Ovary (tissue), 9 donors: ENCODE measurements around the gene IRF5. TPM values are rescaled to one million over a fixed set of nuclear protein-coding genes. Genes with fewer than 3 reads are reported as not detected.

Experiments used
- DNase-seq, 5 donors: peaks; one replicate each; pipeline ENCODE4 v3.0.0-alpha.2; 2019 to 2020
- H3K27ac ChIP-seq, 2 donors: fragments of 200-600 bp; one replicate each; pipeline versions ENCODE4 v1.5.1 to v1.8.0; 2019 to 2022
- H3K27me3 ChIP-seq: fragments of 200-600 bp; one replicate; pipeline ENCODE4 v1.8.0; 2022
- H3K36me3 ChIP-seq: fragments of 200-600 bp; sonication (generic); one replicate; pipeline ENCODE4 v1.5.1; 2019
- H3K4me1 ChIP-seq: one replicate; pipeline ENCODE4 v1.8.1; 2013; ENCODE audit warnings: mild to moderate bottlenecking, moderate library complexity; ENCODE audit not compliant: insufficient read depth
- H3K4me3 ChIP-seq: fragments of 200-600 bp; sonication (generic); one replicate; pipeline ENCODE4 v1.5.1; 2017
- H3K9me3 ChIP-seq, 2 donors: fragments of 200-600 bp in 1 of 2; sonication (generic) in 1 of 2; one replicate each; pipeline versions ENCODE4 v1.5.1 to v1.8.1; 2013 to 2019; ENCODE audit warnings: mild to moderate bottlenecking in 1 of 2, moderate library complexity in 1 of 2
- EP300 ChIP-seq: sonication (generic); formaldehyde crosslinking; IDR thresholded peaks from one replicate; pipeline ENCODE4 v1.6.1; 2017; ENCODE audit warnings: antibody characterized with exemption
- POLR2A ChIP-seq: fragments of 450-650 bp; IDR thresholded peaks from one replicate; pipeline ENCODE4 v1.6.1; 2017; ENCODE audit warnings: antibody characterized with exemption, mild to moderate bottlenecking, moderate library complexity
- WGBS, 3 donors: extraction: QIAGEN DNeasy Blood & Tissue Kit in 1 of 3; methylation state at CpG; one replicate each; pipeline versions ENCODE4 v1.1.5 to v1.1.7; 2013 to 2017; 5-methylcytosine and 5-hydroxymethylcytosine counted together
- intact Hi-C, 4 donors: fragments of 100-400 bp; cut with DNase I; formaldehyde crosslinking; loops; one replicate each; pipeline versions ENCODE4 v1.11.0 to v1.15.1; 2022 to 2023
- polyA plus RNA-seq, 2 donors: library from polyadenylated mRNA; stranded (reverse); fragments of 200-250 nt in 1 of 2; fragments of 350-450 nt in 1 of 2; fragmentation: Illumina TruSeq in 1 of 2; extraction: RNeasy Lipid Tissue Mini Kit (QIAGEN cat#74804) in 1 of 2; gene quantifications; one replicate each; pipeline ENCODE4 v1.2.3, GENCODE V29; 2013 to 2014
- total RNA-seq, 7 donors: library from RNA; depleted of rRNA in 2 of 7; stranded (reverse); fragments of >200 nt in 2 of 7; fragmentation: NEBNext Ultra II Directional in 3 of 7; extraction: Animal tissue kit (Norgen Biotek cat#: 25700) in 3 of 7; gene quantifications; one replicate each; pipeline versions ENCODE4 v1.1.0 to v1.2.4, GENCODE V29; 2016 to 2023
- TF ChIP-seq, protein P1 (sequence below), 3 donors: fragments of 450-650 bp in 2 of 3; fragments of 200-600 bp in 1 of 3; IDR thresholded peaks; one replicate each; pipeline versions ENCODE4 v1.5.1 to v1.8.0; 2016 to 2022; ENCODE audit warnings: antibody characterized with exemption in 3 of 3, mild to moderate bottlenecking in 1 of 3
- donor health status: DM: no; HTN: no; CAD: no; lungs with moderate emphysema.
- donor health status: DM: no; HTN: no; CAD: no.
- donor health status: Bipolar disorder and iron deficiency.
- donor health status: DM: yes; HTN: yes; CAD: no.
- donor health status: DM: no; HTN: no; CAD: no.
- donor health status: DM: yes; HTN: yes; CAD: no.

The IRF5 gene
- total and polyA plus RNA-seq, 9 donors: 2.1 to 6.5 (median 2.6) TPM

DNA sequence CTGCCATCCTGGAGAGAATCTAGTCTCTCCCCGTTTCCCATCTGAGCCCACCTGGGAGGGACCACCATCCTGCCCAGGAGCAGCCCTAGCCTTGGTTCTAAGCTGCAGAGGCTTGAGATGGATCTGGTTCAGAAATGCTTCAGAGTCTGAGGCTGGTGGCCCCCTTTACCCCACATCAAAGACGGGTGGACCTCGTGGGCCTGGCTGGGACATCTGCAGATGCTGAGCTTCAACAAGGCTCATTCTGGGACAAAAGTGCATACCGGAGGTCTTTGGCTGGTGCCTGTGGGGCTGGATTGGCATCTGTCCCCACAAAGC is 4.9 kb upstream of the IRF5 start:
- 78 to 85% (median 80%) methylated on average over 4 of the region's 4 CpGs for WGBS, 3 donors
- TF ChIP-seq, protein P1, sequence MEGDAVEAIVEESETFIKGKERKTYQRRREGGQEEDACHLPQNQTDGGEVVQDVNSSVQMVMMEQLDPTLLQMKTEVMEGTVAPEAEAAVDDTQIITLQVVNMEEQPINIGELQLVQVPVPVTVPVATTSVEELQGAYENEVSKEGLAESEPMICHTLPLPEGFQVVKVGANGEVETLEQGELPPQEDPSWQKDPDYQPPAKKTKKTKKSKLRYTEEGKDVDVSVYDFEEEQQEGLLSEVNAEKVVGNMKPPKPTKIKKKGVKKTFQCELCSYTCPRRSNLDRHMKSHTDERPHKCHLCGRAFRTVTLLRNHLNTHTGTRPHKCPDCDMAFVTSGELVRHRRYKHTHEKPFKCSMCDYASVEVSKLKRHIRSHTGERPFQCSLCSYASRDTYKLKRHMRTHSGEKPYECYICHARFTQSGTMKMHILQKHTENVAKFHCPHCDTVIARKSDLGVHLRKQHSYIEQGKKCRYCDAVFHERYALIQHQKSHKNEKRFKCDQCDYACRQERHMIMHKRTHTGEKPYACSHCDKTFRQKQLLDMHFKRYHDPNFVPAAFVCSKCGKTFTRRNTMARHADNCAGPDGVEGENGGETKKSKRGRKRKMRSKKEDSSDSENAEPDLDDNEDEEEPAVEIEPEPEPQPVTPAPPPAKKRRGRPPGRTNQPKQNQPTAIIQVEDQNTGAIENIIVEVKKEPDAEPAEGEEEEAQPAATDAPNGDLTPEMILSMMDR (IDR thresholded peaks at IDR 0.05): no peak
- TF ChIP-seq EP300: no peak
- no peak for TF ChIP-seq POLR2A
- intact Hi-C loops: no loop called here
- no peak for DNase-seq
- Histone ChIP-seq H3K9me3 (no peaks in the 10 kb centered on the region), H3K27me3 (no peaks in the 10 kb centered on the region), H3K4me3 (no peak overlapping the region), H3K27ac (no peak overlapping the region), H3K4me1 (no peaks in the 10 kb centered on the region), H3K36me3 (no peaks in the 10 kb centered on the region)

DNA sequence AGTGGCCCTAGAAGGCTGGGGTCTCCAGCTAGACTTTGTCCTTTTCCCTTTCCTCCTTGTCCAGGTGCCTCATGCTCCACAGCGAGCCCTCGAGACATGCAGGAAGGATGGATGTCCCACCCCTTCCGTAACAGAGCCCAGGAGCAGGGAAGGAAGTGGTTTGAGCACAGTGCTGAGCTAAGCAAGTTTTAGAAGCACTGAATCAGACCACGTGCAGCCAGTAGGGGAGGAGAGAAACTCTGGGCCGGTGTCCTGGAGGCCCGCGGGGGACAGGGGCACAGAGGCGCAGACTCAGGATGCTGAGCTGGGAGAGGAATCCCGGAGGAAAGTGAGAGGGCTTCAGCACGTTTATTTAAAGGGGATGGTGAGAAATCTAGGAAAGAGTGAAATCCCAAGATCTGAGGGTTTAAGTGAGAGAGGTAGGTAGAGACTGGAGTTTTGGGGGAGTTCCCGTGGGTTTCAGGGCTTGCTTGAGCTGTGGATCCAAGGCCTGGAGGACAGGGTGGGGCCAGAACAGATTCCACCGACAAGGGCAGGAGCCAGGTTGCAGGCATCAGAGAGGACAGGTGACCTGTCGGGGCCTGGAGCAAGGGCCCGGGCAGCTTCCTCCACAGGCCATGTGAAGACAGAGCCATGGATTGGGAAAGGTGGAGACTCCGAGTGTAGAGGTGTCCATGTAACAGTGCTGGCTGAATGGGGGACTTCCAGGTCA is 4.4 kb upstream of the IRF5 start:
- intact Hi-C loops: no loop called here

DNA sequence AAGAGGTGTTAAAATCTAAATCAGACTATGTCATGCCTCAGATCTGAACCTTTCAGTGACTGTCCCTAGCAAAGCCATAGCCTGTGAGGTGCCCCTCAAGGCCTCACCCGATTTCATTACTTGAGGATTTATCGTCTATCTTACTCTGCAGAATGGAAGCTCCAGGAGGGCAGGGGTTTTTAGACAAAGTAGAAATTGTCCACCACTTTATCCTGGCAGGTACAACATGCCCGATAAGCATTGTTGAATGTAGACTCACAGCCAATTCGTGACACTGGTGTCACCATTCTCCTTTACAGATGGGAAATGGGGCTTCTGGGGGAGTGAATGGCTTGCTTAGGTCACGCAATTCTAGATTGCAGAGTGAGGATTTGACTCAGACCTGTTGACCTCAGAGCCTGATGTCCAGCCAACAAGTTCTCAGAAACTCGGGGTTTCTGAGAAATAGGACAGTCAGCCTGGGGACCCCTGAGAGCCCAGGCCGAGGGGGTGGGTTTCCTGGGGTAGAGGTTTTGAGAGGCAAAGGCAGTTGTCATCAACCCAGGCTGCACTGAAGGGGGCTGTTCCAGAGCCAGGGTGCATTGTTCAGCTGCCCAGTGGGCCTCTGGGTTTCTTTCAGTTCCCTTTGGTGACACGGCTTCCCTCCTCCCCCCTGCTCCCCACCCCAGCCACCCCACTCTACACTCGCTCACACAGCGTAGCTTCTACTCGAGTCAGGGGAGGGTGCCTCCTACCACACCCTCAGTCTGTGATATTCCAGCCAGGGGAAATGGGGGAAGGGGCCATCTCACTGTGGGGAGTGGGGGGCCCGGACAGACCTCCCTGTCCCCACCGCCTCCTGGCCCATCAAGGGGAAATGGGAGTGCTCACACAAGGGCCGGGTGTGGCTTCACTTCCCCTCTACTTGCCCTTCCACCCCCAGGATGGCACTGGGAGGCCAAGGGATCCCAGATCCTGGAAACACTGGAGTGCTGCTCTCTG is 3.1 kb upstream of the IRF5 start:
- no peaks in the 10 kb centered on the region for H3K4me1 ChIP-seq
- H3K27ac ChIP-seq: no peak overlapping the region
- H3K9me3 ChIP-seq: no peaks in the 10 kb centered on the region
- no peaks in the 10 kb centered on the region for H3K27me3 ChIP-seq
- DNase-seq: no peak
- WGBS, 3 donors: 62 to 72% (median 68%) methylated on average over 14 of the region's 14 CpGs
- H3K36me3 ChIP-seq: no peaks in the 10 kb centered on the region
- no peak overlapping the region for H3K4me3 ChIP-seq
- intact Hi-C loops: no loop called here
- TF ChIP-seq POLR2A (no peak), EP300 (no peak)
- TF ChIP-seq, protein P1 (IDR thresholded peaks at IDR 0.05): no peak

More for the DNA sequence above, 4.4 kb upstream of the IRF5 start:
- no peak overlapping the region for H3K4me3 ChIP-seq
- DNase-seq: no peak
- no peaks in the 10 kb centered on the region for H3K4me1 ChIP-seq
- H3K27ac ChIP-seq: no peak overlapping the region
- 48 to 60% (median 57%) methylated on average over 15 of the region's 15 CpGs for WGBS, 3 donors
- TF ChIP-seq EP300 (no peak), POLR2A (no peak)
- TF ChIP-seq, protein P1 (IDR thresholded peaks at IDR 0.05): no peak
- H3K36me3 ChIP-seq: no peaks in the 10 kb centered on the region
- H3K9me3 ChIP-seq: no peaks in the 10 kb centered on the region
- H3K27me3 ChIP-seq: no peaks in the 10 kb centered on the region

DNA sequence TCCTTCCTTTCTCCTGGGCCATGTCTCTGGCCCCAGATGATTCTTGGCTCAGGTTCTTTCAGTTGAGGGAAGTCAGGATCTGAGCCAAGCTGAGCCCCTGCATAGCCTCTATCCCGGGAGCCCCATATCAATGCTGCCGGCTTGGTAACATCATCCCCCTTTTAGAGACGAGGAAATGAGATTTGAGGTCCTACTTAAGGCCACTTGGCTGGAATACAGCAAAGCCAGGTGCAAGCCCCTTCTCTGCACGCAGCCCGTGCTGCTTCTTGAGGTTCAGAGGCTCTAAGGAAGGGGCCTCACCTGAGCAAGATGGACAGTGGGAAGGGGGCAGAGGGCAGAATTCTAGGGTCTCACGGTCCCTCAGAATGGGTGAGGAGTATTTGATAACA is 2.4 kb upstream of the IRF5 start:
- Histone ChIP-seq H3K27me3 (no peaks in the 10 kb centered on the region), H3K4me1 (no peaks in the 10 kb centered on the region), H3K9me3 (no peaks in the 10 kb centered on the region), H3K4me3 (no peak overlapping the region), H3K27ac (no peak overlapping the region), H3K36me3 (no peaks in the 10 kb centered on the region)
- intact Hi-C loops: no loop called here
- WGBS, 3 donors: 18 to 21% (median 21%) methylated on average over 6 of the region's 6 CpGs
- TF ChIP-seq POLR2A: no peak
- no peak for TF ChIP-seq EP300
- TF ChIP-seq, protein P1 (IDR thresholded peaks at IDR 0.05): no peak
- DNase-seq: no peak
